GM12801 (cell line): ENCODE data around the gene COL15A1.

Experiments used
- CTCF ChIP-seq: IDR thresholded peaks from one replicate; pipeline ENCODE4 v1.5.1; 2011; ENCODE audit warnings: control low read depth; ENCODE audit not compliant: insufficient read length; ENCODE audit errors: extremely low read depth

Gene COL15A1

GRCh38 chr9:98943682-98944056 is at the start of gene COL15A1:
COL15A1 (plus strand) TSS chr9:98943907; CDS start chr9:98944062, 155 bp downstream.
- TF ChIP-seq CTCF, result no peak

- TF ChIP-seq CTCF, result no peak
Measured at GRCh38 chr9:98894171-98894570, 49.5 kb upstream of the COL15A1 start.

GRCh38 chr9:98894761-98895160 is 48.9 kb upstream of the COL15A1 start:
- TF ChIP-seq CTCF, result no peak

GRCh38 chr9:98896632-98897031 is 47.1 kb upstream of the COL15A1 start:
- no peak for TF ChIP-seq CTCF

GRCh38 chr9:98897745-98898144 is 46.0 kb upstream of the COL15A1 start:
- no peak for TF ChIP-seq CTCF

- no peak for TF ChIP-seq CTCF
Measured at GRCh38 chr9:98899408-98900056, 44.2 kb upstream of the COL15A1 start.

- no peak for TF ChIP-seq CTCF
Measured at GRCh38 chr9:98900244-98900643, 43.5 kb upstream of the COL15A1 start.
